Adrenal gland (tissue), 5 donors: ENCODE data around the gene MAPK10.

Experiments used
- POLR2A ChIP-seq, 2 donors: fragments of 450-650 bp; IDR thresholded peaks; one replicate each; pipeline ENCODE4 v1.6.1; 2017; ENCODE audit warnings: antibody characterized with exemption in 2 of 2, mild to moderate bottlenecking in 2 of 2, moderate library complexity in 1 of 2
- TF ChIP-seq, protein P1 (sequence below), 6 experiments: fragments of 450-650 bp in 4 of 6; fragments of 200-600 bp in 2 of 6; sonication (generic) in 1 of 6; IDR thresholded peaks; 1 replicate in 5 of 6; 2 replicates in 1 of 6; pipeline versions ENCODE4 v1.5.1 to v1.8.0; 2016 to 2021; ENCODE audit warnings: antibody characterized with exemption in 6 of 6, mild to moderate bottlenecking in 2 of 6, moderate library complexity in 1 of 6
- donor health status: DM: no; HTN: no; CAD: no.

DNA sequence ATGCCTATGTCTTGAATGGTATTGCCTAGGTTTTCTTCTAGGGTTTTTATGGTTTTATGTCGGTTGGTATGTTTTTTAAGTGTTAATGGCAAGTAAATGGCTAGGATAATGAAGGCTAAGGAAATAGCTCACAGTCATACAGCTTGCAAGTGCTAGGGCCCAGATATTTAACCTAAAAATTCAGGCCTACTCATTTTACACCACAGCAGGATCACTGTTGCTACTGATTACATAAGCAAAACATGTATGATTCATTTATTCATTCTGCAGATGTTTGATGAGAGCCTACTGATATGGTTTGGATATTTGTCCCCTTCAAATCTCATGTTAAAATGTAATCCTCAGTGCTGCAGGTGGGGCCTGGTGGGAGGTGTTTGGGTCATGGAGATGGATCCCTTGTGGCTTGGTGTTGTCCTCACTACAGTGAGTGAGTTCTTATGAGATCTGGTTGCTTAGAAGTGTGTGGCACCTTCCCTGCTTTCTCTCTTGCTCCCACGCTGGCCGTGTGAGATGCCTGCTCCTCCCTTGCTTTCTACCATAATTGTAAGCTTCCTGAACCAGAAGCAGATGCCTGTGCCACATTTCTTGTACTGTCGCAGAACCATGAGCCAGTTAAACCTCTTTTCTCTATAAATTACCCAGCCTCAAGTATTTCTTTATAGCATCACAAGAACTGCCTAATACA, 175.5 kb downstream of the MAPK10 start:
- TF ChIP-seq POLR2A (IDR thresholded peaks at IDR 0.05), result no peak
- TF ChIP-seq, protein P1, sequence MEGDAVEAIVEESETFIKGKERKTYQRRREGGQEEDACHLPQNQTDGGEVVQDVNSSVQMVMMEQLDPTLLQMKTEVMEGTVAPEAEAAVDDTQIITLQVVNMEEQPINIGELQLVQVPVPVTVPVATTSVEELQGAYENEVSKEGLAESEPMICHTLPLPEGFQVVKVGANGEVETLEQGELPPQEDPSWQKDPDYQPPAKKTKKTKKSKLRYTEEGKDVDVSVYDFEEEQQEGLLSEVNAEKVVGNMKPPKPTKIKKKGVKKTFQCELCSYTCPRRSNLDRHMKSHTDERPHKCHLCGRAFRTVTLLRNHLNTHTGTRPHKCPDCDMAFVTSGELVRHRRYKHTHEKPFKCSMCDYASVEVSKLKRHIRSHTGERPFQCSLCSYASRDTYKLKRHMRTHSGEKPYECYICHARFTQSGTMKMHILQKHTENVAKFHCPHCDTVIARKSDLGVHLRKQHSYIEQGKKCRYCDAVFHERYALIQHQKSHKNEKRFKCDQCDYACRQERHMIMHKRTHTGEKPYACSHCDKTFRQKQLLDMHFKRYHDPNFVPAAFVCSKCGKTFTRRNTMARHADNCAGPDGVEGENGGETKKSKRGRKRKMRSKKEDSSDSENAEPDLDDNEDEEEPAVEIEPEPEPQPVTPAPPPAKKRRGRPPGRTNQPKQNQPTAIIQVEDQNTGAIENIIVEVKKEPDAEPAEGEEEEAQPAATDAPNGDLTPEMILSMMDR (IDR thresholded peaks at IDR 0.05), result no peak
